ENCODE measurements around the gene CFL2.
A peak's percentile ranks its signal among the peaks of the same experiment; 100 is the strongest.
"Not testable (repeated sequence)": the region's sequence is repeated elsewhere in the genome, so short reads cannot be mapped to it uniquely, and the experiment has no call there.

CFL2 gene

GRCh38 chr14:34714320-34715126 is at the start of gene CFL2:
TSS of gene CFL2 (minus strand) at chr14:34714593. CDS start at chr14:34714540, 53 bp downstream.
- peak; percentile 26 for DNase-seq

- DNase-seq: no peak
These were observed 40.8 kb upstream of the CFL2 start for GRCh38 chr14:34755215-34755614.

- DNase-seq: no peak
These were observed 40.3 kb upstream of the CFL2 start for GRCh38 chr14:34754687-34755086.

GRCh38 chr14:34750670-34751069 is 36.3 kb upstream of the CFL2 start:
- no peak for DNase-seq

- DNase-seq: no peak
These were observed 35.8 kb upstream of the CFL2 start for GRCh38 chr14:34750233-34750632.

GRCh38 chr14:34749408-34749807 is 35.0 kb upstream of the CFL2 start:
- no peak for DNase-seq

GRCh38 chr14:34742270-34743115 is 28.1 kb upstream of the CFL2 start:
- no peak for DNase-seq

- no peak for DNase-seq
These were observed 27.4 kb upstream of the CFL2 start for GRCh38 chr14:34741840-34742239.

- DNase-seq: not testable (repeated sequence)
These were observed 25.7 kb upstream of the CFL2 start for GRCh38 chr14:34740139-34740538.

- not testable (repeated sequence) for DNase-seq
These were observed 22.7 kb upstream of the CFL2 start for GRCh38 chr14:34737079-34737478.

GRCh38 chr14:34733245-34733644 is 18.9 kb upstream of the CFL2 start:
- no peak for DNase-seq

- DNase-seq: no peak
These were observed 18.4 kb upstream of the CFL2 start for GRCh38 chr14:34732802-34733201.

GRCh38 chr14:34723867-34724266 is 9.5 kb upstream of the CFL2 start:
- no peak for DNase-seq

GRCh38 chr14:34722723-34723545 is 8.5 kb upstream of the CFL2 start:
- DNase-seq: peak; percentile 28

GRCh38 chr14:34721129-34721528 is 6.7 kb upstream of the CFL2 start:
- DNase-seq: no peak

GRCh38 chr14:34718750-34719304 is 4.4 kb upstream of the CFL2 start:
- no peak for DNase-seq

- no peak for DNase-seq
These were observed 902 bp upstream of the CFL2 start for GRCh38 chr14:34715127-34715863.

- no peak for DNase-seq
These were observed 593 bp downstream of the CFL2 start for GRCh38 chr14:34713681-34714319.

GRCh38 chr14:34713122-34713680 is 1.2 kb downstream of the CFL2 start:
- DNase-seq: no peak

- DNase-seq: no peak
These were observed 2.3 kb downstream of the CFL2 start for GRCh38 chr14:34711796-34712712.
